ENCODE data around the gene PLCH1.

GRCh38 chr3:155369735-155370134 lies 375.1 kb downstream of the PLCH1 start:
- TF ChIP-seq, protein P1, sequence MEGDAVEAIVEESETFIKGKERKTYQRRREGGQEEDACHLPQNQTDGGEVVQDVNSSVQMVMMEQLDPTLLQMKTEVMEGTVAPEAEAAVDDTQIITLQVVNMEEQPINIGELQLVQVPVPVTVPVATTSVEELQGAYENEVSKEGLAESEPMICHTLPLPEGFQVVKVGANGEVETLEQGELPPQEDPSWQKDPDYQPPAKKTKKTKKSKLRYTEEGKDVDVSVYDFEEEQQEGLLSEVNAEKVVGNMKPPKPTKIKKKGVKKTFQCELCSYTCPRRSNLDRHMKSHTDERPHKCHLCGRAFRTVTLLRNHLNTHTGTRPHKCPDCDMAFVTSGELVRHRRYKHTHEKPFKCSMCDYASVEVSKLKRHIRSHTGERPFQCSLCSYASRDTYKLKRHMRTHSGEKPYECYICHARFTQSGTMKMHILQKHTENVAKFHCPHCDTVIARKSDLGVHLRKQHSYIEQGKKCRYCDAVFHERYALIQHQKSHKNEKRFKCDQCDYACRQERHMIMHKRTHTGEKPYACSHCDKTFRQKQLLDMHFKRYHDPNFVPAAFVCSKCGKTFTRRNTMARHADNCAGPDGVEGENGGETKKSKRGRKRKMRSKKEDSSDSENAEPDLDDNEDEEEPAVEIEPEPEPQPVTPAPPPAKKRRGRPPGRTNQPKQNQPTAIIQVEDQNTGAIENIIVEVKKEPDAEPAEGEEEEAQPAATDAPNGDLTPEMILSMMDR (conservative IDR thresholded peaks at IDR 0.05; ENCODE audit: low read length), result no peak
- no peak for TF ChIP-seq EZH2phosphoT487 (IDR thresholded peaks at IDR 0.05; ENCODE audit: borderline replicate concordance, low read depth, low read length)

Measured in OCI-LY7 (cell line).